GM12892 (cell line): ENCODE measurements around the gene ANKRD55.

Source experiments
- POLR2A ChIP-seq: IDR thresholded peaks from 2 replicates; pipeline ENCODE4 v1.6.1; 2011; ENCODE audit warnings: low read depth, low read length, control low read depth
- POLR2AphosphoS5 ChIP-seq: IDR thresholded peaks from 2 replicates; pipeline ENCODE4 v1.6.1; 2011; ENCODE audit warnings: low read depth, low read length, control low read depth
- TAF1 ChIP-seq: IDR thresholded peaks from 2 replicates; pipeline ENCODE4 v1.6.1; 2011; ENCODE audit warnings: low read depth, mild to moderate bottlenecking, control low read depth, low read length, borderline replicate concordance

- no peak for TF ChIP-seq POLR2A
- no peak for TF ChIP-seq TAF1
- TF ChIP-seq POLR2AphosphoS5 = no peak
Observed at GRCh38 chr5:56259002-56259511, 25.9 kb upstream of the ANKRD55 start.
